Gastroesophageal sphincter (tissue), 3 donors: ENCODE measurements around the gene RNPC3.

Experiments used
- CTCF ChIP-seq, 4 experiments: fragments of 200-600 bp in 2 of 4; fragments of 450-650 bp in 2 of 4; sonication (generic) in 1 of 4; IDR thresholded peaks; one replicate each; pipeline ENCODE4 v1.5.1; 2017 to 2019; ENCODE audit warnings: antibody characterized with exemption in 4 of 4, mild to moderate bottlenecking in 2 of 4, moderate library complexity in 2 of 4
- EP300 ChIP-seq: sonication (generic); formaldehyde crosslinking; IDR thresholded peaks from one replicate; pipeline ENCODE4 v1.6.1; 2017; ENCODE audit warnings: antibody characterized with exemption, mild to moderate bottlenecking
- POLR2A ChIP-seq, 2 donors: fragments of 450-650 bp; IDR thresholded peaks; one replicate each; pipeline ENCODE4 v1.6.1; 2017; ENCODE audit warnings: antibody characterized with exemption in 2 of 2, mild to moderate bottlenecking in 2 of 2, moderate library complexity in 1 of 2
- POLR2AphosphoS5 ChIP-seq: sonication (generic); formaldehyde crosslinking; IDR thresholded peaks from one replicate; pipeline ENCODE4 v1.6.1; 2017; ENCODE audit warnings: antibody characterized with exemption

DNA sequence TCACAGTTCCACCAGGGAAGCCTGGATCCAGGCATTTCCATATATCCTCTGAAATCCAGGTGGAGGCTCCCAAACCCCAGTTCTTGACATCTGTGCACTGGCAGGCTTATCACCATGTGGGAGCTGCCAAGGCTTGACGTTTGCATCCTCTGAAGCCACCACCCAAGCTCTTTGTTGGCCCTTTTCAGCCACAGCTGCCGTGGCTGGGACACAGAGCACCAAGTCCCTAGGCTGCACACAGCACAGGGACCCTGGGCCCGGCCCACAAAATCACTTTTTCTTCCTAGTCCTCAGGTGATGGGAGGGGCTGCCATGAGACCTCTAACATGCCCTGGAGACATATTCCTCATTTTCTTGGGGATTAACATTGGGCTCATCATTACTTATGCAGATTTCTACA, 22.3 kb downstream of the RNPC3 start:
- TF ChIP-seq CTCF (IDR thresholded peaks at IDR 0.05) (no peak), POLR2A (IDR thresholded peaks at IDR 0.05) (no peak), EP300 (no peak), POLR2AphosphoS5 (no peak)
